A204.1 (cell line): ENCODE measurements around the gene UBL5.

Experiments used
- FAIRE-seq: peaks from 2 replicates; lab custom pipeline; 2012; peaks lifted over from hg19 to GRCh38; lab: Jason Lieb, UNC

UBL5 gene

GRCh38 chr19:9856609-9857008 lies 28.9 kb downstream of the UBL5 start:
- no peak for FAIRE-seq

DNA sequence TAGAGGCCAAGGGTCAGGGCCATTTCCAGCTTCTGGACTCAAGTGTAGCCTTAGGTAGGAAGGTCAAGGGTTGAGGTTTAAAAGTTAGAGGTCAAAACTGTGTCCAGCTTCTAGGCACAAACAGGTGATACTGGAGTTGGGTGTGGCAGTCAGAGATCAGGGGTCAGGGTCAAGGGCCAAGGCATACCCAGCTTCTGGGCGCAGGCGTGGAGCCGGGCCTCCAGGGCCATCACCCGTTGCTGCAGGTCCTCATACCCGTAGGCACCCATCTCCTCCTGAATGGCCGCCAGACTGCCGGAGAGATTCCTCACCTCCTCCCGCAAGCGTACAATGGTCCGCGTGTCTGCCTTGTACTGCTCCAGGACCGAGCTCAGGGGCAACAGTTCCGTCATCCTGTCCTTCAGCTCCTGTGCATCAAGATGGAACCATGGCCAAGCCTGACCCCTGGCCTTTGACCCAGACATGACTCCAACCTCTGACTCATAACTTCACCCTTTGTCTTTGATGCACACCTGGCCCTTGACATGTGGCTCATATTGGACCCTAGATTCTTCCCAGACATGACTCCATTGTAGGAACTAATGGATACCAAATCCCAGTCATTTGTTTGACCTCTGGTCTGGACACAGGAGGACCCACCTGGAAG lies 29.5 kb downstream of the UBL5 start:
- no peak for FAIRE-seq

DNA sequence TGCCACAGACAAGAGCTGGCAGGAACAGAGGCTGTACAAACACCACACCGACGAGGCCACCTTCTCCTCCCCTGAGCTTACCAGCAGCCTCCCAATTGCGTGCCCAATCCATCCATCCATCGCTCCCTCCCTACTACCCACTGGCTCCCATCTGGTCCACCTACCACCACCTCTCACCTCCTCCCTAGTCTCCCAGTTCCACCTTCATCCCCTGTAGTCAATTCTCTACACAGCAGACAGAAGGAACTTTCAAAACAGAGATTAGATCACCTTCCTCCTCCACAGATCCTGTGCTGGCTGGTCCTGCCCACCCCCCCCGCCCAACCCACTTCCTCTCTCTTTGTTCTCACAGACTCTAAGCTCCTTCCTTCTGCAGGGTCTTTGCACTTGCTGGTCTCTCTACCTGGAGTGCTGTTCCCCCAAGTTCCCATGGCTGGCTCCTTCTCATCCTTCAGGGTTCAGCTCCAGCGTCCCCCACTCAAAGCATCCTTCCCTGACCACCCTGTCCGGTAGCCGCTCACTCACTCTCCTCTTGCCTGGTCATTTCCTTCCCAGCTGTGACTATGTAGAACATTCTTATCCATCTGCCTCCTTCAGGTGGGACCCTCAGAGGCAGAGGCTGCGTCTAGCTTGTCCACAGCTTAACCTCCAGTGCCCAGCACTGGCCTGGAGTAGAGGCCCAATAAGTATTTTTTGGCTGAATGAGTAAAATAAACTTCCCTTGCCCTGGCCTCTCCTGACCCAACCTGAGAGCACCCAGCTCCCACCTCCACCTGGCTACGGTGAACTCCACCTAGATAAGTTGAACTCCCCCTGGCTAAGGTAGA lies 30.4 kb downstream of the UBL5 start:
- no peak for FAIRE-seq

- FAIRE-seq = no peak
Measured at GRCh38 chr19:9858766-9859165, 31.0 kb downstream of the UBL5 start.

DNA sequence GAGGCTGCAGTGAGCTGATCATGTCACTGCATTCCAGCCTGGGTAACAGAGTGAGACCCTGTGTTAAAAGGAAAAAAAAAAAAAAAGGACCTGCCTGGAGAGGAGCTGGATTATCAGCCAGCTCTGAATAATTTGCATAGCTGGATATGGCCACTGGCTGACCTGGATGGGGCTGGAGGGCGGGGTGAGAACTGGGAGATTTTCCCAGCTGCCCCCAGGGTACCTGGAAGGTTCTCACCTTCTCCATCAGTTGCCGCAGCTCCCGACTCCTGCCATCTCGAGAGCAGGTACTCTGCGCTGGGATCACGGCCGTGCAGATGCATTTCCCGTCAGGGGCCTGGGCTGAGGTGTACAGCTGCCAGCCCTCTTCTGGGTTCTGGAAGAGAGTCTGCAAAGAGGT lies 32.7 kb downstream of the UBL5 start:
- no peak for FAIRE-seq

GRCh38 chr19:9861503-9861902 lies 33.8 kb downstream of the UBL5 start:
- no peak for FAIRE-seq

GRCh38 chr19:9862938-9863337 lies 35.2 kb downstream of the UBL5 start:
- no peak for FAIRE-seq

DNA sequence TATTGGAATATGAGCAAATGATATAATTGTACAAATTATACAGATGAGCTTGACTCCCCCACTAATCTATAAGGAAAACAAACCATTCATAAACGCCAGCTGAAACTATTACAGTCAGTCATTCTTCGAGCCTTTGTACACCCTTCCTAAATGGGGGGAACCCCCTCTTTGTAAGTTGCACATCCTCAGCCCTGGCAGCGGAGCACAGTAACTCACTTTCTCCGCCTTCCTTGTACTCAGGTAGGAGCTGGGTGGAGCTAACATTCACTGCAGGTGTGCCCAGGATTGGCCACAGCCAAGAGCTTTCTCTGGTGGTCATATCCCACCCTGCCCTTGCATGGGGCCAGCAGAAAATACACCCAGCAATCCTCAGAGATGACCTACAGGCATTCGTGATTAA lies 36.0 kb downstream of the UBL5 start:
- no peak for FAIRE-seq

DNA sequence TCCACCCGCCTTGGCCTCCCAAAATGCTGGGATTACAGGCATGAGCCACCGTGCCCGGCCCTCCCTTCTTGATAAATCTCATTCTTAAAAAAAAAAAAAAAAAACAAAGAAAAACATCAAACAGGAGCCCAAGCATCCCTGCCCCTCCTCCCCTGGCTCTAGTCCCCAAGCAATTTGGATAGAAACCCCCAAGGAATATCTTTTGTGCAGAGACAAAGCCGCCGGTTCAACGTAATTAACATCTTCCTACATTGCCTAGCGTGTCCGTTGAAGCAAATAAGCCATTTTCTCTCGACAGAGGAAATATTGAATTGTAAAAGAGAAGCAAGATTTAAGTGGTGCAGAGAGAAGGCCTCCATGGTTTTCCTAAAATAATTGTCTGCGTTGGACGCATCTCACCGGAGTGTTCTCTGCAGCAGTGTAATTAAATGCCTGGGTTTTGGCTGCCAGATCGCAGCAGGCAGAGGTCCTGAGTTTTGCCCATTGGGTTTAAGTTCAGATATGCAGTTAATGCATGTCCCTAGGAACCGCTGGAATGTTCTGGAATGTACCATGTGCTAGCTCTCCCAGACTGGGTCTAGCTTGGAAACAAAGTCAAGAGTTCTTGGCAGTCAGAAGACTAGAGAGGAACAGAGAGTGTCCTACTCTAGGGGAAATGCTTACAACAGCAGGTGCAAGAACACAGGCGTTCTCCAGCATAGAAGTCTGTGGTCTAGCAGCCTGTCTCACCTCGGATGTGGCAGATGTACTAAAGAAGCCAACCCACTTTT lies 38.2 kb downstream of the UBL5 start:
- no peak for FAIRE-seq

GRCh38 chr19:9868983-9869617 lies 41.4 kb downstream of the UBL5 start:
- FAIRE-seq = no peak

- FAIRE-seq = no peak
Measured at GRCh38 chr19:9871626-9872338, 44.1 kb downstream of the UBL5 start.

DNA sequence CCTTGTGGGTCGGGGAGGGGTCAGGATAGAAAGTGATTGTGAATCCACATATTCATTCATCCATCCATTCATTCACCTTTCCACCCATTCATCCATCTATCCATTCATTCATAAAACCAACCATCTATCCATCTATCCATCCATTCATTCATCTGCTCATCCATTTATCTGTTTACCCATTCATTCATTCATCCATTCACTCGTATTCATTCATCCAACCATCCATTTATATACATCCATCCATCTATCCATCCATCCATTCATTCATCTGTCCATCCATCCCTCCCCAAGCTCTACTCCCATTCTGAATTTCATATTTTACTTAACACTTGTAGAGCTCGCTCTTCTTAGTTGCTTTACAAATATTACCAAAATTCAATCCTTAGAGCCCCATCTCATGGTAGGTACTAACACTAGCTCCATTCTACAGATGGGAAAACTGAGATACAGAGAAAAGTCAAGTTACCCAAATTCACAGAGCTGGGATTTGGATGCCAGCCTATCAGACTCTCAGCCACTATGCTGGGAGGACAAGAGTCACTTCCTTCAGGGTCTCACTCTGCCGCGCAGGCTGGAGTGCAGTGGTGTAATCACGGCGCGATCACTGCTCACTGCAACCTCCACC lies 45.0 kb downstream of the UBL5 start:
- no peak for FAIRE-seq

DNA sequence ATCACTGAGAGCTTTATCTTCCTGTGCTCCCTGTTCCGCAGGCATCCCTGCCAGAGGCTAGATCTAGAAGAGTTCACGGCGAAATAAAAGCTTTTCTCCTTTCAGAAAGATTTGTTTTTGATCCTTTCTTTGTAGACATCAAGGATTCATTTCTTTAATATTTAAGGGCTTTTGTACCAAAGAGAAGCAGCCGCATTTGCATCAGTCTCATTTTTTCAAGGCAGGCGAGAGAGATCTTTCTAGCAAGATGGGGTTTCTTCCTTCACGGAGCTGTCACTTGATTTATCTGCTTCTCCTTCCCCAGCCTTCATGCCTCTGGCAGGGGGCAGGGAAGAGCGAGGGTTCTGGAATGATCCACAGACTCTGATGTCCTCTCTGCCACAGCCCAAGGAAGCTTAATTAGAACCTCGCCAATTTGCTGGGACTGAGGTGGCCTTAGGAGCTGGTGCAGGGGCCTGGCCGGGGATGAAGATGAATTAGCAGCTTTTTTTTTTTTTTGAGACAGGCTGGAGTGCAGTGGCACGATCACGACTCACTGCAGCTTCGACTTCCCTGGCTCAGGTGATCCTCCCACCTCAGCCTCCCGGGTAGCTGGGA lies 47.4 kb downstream of the UBL5 start:
- no peak for FAIRE-seq

DNA sequence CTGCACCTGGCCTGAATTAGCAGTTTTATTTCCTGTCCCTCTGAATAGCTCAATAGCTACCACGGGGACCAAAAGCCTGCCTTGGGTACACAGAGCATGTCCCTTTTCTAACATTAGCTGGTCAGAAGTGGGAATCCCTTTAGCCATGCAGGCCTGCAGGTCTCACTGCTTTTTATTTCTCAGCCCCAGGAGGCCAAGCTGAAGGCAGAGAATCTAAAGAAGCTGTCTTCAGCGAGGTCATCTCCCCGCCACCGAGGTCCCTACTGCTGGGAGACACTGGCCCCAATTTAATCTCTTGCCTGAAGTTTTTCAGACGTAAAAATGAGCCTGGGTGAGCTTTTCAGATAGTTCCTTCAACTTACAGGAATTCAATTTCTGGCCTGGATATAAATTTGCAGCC lies 48.1 kb downstream of the UBL5 start:
- FAIRE-seq = no peak

- no peak for FAIRE-seq
Measured at GRCh38 chr19:9877780-9878510, 50.2 kb downstream of the UBL5 start.

- FAIRE-seq = no peak
Measured at GRCh38 chr19:9878511-9879196, 50.9 kb downstream of the UBL5 start.
